HEK293 (cell line): ENCODE data around the gene ADNP.

Source experiments
- CTCF ChIA-PET: fragments of 350-600 bp; formaldehyde crosslinking; extraction: SDS; loops from one replicate; lab custom pipeline; 2021; ENCODE audit warnings: antibody characterized with exemption; lab: Yijun Ruan, JAX
- POLR2A ChIA-PET: fragments of 300-600 bp; formaldehyde crosslinking; extraction: SDS; loops from one replicate; lab custom pipeline; 2020; ENCODE audit warnings: antibody characterized with exemption, inconsistent platforms; lab: Yijun Ruan, JAX
- H3K27ac ChIP-seq: fragments of 200-500 bp; sonication (Bioruptor generic); 2 replicates; pipeline ENCODE4 v1.5.1; 2014; ENCODE audit warnings: low read depth, low read length, control low read depth, inconsistent platforms; ENCODE audit errors: extremely low read depth
- H3K36me3 ChIP-seq, 2 experiments: fragments of 200-500 bp in 1 of 2; sonication (Bioruptor generic) in 1 of 2; 1 replicate in 1 of 2; 2 replicates in 1 of 2; pipeline ENCODE4 v1.5.1; 2014 to 2017; ENCODE audit warnings: inconsistent platforms in 2 of 2, low read length in 2 of 2; ENCODE audit not compliant: control insufficient read depth in 2 of 2, insufficient read depth in 1 of 2
- H3K4me1 ChIP-seq: fragments of 200-500 bp; sonication (Bioruptor generic); 2 replicates; pipeline ENCODE4 v1.5.1; 2014; ENCODE audit warnings: mild to moderate bottlenecking, low read length, inconsistent platforms; ENCODE audit not compliant: control insufficient read depth, insufficient read depth
- H3K4me3 ChIP-seq: 2 replicates; pipeline ENCODE4 v1.5.1; 2011; ENCODE audit warnings: low read depth, mild to moderate bottlenecking, control low read depth, low read length, moderate library complexity
- H3K9me3 ChIP-seq: fragments of 200-500 bp; sonication (Bioruptor generic); 2 replicates; pipeline ENCODE4 v1.5.1; 2014; ENCODE audit warnings: low read depth, low read length, inconsistent platforms; ENCODE audit not compliant: control insufficient read depth, insufficient read depth
- HOXA7 ChIP-seq: sonication (generic); formaldehyde crosslinking; IDR thresholded peaks from 2 replicates; pipeline ENCODE4 v1.8.1; 2022; ENCODE audit warnings: missing genetic modification reagents, borderline replicate concordance
- KLF1 ChIP-seq: fragments of 450-650 bp; formaldehyde crosslinking; IDR thresholded peaks from 2 replicates; pipeline ENCODE4 v1.5.1; 2016; ENCODE audit warnings: missing biosample characterization, missing genetic modification characterization
- KLF10 ChIP-seq: fragments of 450-650 bp; IDR thresholded peaks from 2 replicates; pipeline ENCODE4 v1.5.1; 2018; ENCODE audit warnings: missing biosample characterization, mild to moderate bottlenecking, missing genetic modification characterization
- SALL2 ChIP-seq: fragments of 450-650 bp; formaldehyde crosslinking; IDR thresholded peaks from 2 replicates; pipeline ENCODE4 v1.5.0; 2017; ENCODE audit warnings: missing biosample characterization, mild to moderate bottlenecking, missing genetic modification characterization, borderline replicate concordance
- SP7 ChIP-seq: fragments of 450-650 bp; formaldehyde crosslinking; IDR thresholded peaks from 2 replicates; pipeline ENCODE4 v1.5.1; 2016; ENCODE audit warnings: missing biosample characterization, missing genetic modification characterization
- ZBTB11 ChIP-seq: fragments of 450-650 bp; formaldehyde crosslinking; conservative IDR thresholded peaks from 2 replicates; pipeline ENCODE4 v1.5.1; 2016; ENCODE audit warnings: low read depth, missing biosample characterization, missing genetic modification characterization
- ZBTB21 ChIP-seq: fragments of 450-650 bp; formaldehyde crosslinking; IDR thresholded peaks from 2 replicates; pipeline ENCODE4 v1.5.1; 2017; ENCODE audit warnings: missing biosample characterization, missing genetic modification characterization
- ZNF114 ChIP-seq: fragments of 450-650 bp; formaldehyde crosslinking; IDR thresholded peaks from 2 replicates; pipeline ENCODE4 v1.5.0; 2017; ENCODE audit warnings: missing biosample characterization, missing genetic modification characterization
- ZNF18 ChIP-seq: fragments of 450-650 bp; formaldehyde crosslinking; IDR thresholded peaks from 2 replicates; pipeline ENCODE4 v1.5.1; 2016; ENCODE audit warnings: missing biosample characterization, missing genetic modification characterization
- ZNF341 ChIP-seq: fragments of 450-650 bp; formaldehyde crosslinking; IDR thresholded peaks from 2 replicates; pipeline ENCODE4; 2016; ENCODE audit warnings: low read depth, missing biosample characterization, missing genetic modification characterization
- ZNF391 ChIP-seq: fragments of 450-650 bp; formaldehyde crosslinking; IDR thresholded peaks from 2 replicates; pipeline ENCODE4 v1.5.1; 2016; ENCODE audit warnings: low read depth, missing biosample characterization, missing genetic modification characterization, borderline replicate concordance
- ZNF48 ChIP-seq: fragments of 450-650 bp; formaldehyde crosslinking; IDR thresholded peaks from 2 replicates; pipeline ENCODE4 v1.5.1; 2016; ENCODE audit warnings: missing biosample characterization, missing genetic modification characterization
- ZNF548 ChIP-seq: fragments of 450-650 bp; formaldehyde crosslinking; IDR thresholded peaks from 2 replicates; pipeline ENCODE4 v1.5.1; 2016; ENCODE audit warnings: missing biosample characterization, missing genetic modification characterization
- ZNF560 ChIP-seq: fragments of 450-650 bp; formaldehyde crosslinking; IDR thresholded peaks from 2 replicates; pipeline ENCODE4 v1.5.1; 2017; ENCODE audit warnings: missing biosample characterization, missing genetic modification characterization, borderline replicate concordance
- ZNF623 ChIP-seq: fragments of 450-650 bp; formaldehyde crosslinking; IDR thresholded peaks from 2 replicates; pipeline ENCODE4 v1.5.1; 2016; ENCODE audit warnings: missing biosample characterization, missing genetic modification characterization
- ZSCAN30 ChIP-seq: fragments of 450-650 bp; IDR thresholded peaks from 2 replicates; pipeline ENCODE4 v1.5.1; 2018; ENCODE audit warnings: missing biosample characterization, mild to moderate bottlenecking, missing genetic modification characterization, moderate library complexity
- ZXDB ChIP-seq: fragments of 450-650 bp; formaldehyde crosslinking; IDR thresholded peaks from 2 replicates; pipeline ENCODE4 v1.5.1; 2016; ENCODE audit warnings: missing biosample characterization, missing genetic modification characterization
- TF ChIP-seq, protein P1 (sequence below): fragments of 450-650 bp; formaldehyde crosslinking; IDR thresholded peaks from 2 replicates; pipeline ENCODE4 v1.5.1; 2016; ENCODE audit warnings: missing biosample characterization, missing genetic modification characterization

Gene ADNP

GRCh38 chr20:50929299-50930138, 1.7 kb downstream of the ADNP start (continued):
- TF ChIP-seq ZBTB11 (peak; percentile 15; the same call in 1 of the 2 replicates), ZNF391 (tag by site-specific recombination) (no peak; the same call in 1 of the 2 replicates), KLF10 (tag by site-specific recombination) (peak; percentile 55), ZXDB (peak; percentile 43), HOXA7 (CRISPR knock-in tag) (no peak)
- TF ChIP-seq, protein P1, sequence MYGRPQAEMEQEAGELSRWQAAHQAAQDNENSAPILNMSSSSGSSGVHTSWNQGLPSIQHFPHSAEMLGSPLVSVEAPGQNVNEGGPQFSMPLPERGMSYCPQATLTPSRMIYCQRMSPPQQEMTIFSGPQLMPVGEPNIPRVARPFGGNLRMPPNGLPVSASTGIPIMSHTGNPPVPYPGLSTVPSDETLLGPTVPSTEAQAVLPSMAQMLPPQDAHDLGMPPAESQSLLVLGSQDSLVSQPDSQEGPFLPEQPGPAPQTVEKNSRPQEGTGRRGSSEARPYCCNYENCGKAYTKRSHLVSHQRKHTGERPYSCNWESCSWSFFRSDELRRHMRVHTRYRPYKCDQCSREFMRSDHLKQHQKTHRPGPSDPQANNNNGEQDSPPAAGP, result peak; percentile 85

- TF ChIP-seq ZNF548 (tag by site-specific recombination), result no peak
- TF ChIP-seq ZBTB21 (tag by site-specific recombination), result no peak
- TF ChIP-seq ZNF18, result peak; percentile 89
- ChIA-PET CTCF (interaction anchor here (0.8 to 3.6 kb wide), 12 partner anchors 9 to 179 kb away, joined by 3 to 36 read pairs (median 10); partner anchors contain the start of gene BCAS4), POLR2A (interaction anchor here (5.9 kb wide), 1 partner anchor 29 kb away, joined by 35 read pairs; the partner anchor contains the start of genes DPM1 and MOCS3)
- no peaks in the 10 kb centered on the region; the same call in none of the 2 replicates for H3K4me1 ChIP-seq
- no peak overlapping the region for H3K27ac ChIP-seq
- no peak overlapping the region for H3K4me3 ChIP-seq
- H3K9me3 ChIP-seq, result no peaks in the 10 kb centered on the region
- peaks cover 8 to 75% of the 10 kb centered on the region in 2 experiments for H3K36me3 ChIP-seq
These were observed 2.8 kb downstream of the ADNP start for GRCh38 chr20:50928469-50928868.

DNA sequence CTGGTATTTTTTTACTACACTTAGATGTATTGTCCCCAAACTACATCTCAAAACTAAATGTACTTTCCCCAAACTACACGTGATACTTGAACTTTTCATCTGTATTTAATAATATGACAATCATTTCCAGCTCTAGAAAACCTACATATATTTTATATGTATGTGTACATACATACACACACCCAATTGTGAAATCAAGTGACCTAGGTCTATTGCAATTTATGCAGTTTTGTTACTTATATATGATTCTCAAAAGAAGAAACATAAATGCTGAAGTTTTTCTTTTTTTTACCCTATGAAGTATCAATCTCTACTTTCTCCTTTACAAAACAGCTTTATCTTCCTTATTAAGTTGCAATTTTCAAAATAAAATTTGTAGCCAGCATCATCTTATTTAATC, 4.7 kb downstream of the ADNP start:
- Histone ChIP-seq H3K27ac (no peak overlapping the region), H3K36me3 (peaks cover 10 to 75% of the 10 kb centered on the region in 2 experiments), H3K4me1 (peaks cover 2% of the 10 kb centered on the region), H3K4me3 (no peak overlapping the region), H3K9me3 (no peaks in the 10 kb centered on the region)
- no peak for TF ChIP-seq SALL2 (tag by site-specific recombination)
- TF ChIP-seq ZNF623 (tag by site-specific recombination), result no peak
- no peak for TF ChIP-seq ZNF560 (tag by site-specific recombination)
- no peak for TF ChIP-seq SP7 (tag by site-specific recombination)
- no peak for TF ChIP-seq ZSCAN30
- no peak for TF ChIP-seq ZNF114 (tag by site-specific recombination)
- no peak for TF ChIP-seq ZNF341 (tag by site-specific recombination)
- no peak for TF ChIP-seq HOXA7 (CRISPR knock-in tag)
- TF ChIP-seq KLF1 (tag by site-specific recombination), result no peak
- no peak for TF ChIP-seq ZNF48 (tag by site-specific recombination)
- ChIA-PET POLR2A (no interaction called here), CTCF (interaction anchor here (0.7 to 1.4 kb wide), 2 partner anchors 55 to 79 kb away, joined by 3 to 4 read pairs; no protein-coding TSS in a partner anchor)
